Measurements from ENCODE around the gene FAM161A. TPM values are rescaled to one million over a fixed set of nuclear protein-coding genes. Genes with fewer than 3 reads are reported as not detected.

FAM161A gene
- total RNA-seq, 1 experiment from 2014 or later: 7.3 TPM

- Histone ChIP-seq H3K4me2 (ENCODE audit: low read length) (no peak overlapping the region), H3K9ac (ENCODE audit: low read length) (no peak overlapping the region), H3K36me3 (ENCODE audit: control insufficient read depth in 1 of 2, insufficient read depth in 2 of 2, low read length in 2 of 2) (no peaks in the 10 kb centered on the region), H2AFZ (ENCODE audit: low read depth, low read length, poor library complexity, severe bottlenecking) (no peak overlapping the region), H3K27me3 (ENCODE audit: insufficient read depth, low read length) (no peaks in the 10 kb centered on the region), H3K9me2 (ENCODE audit: insufficient read depth) (no peaks in the 10 kb centered on the region), H3K27ac (ENCODE audit: low read depth, low read length) (no peak overlapping the region), H3K9me3 (ENCODE audit: control insufficient read depth in 1 of 2, insufficient read depth in 1 of 2, low read depth in 1 of 2, low read length in 2 of 2) (no peaks in the 10 kb centered on the region), H3K4me3 (replicated peaks in 1 of 2; ENCODE audit: low read depth in 1 of 2, low read length in 2 of 2) (no peak overlapping the region), H3K79me2 (ENCODE audit: insufficient read depth, low read length) (no peaks in the 10 kb centered on the region), H3K4me1 (ENCODE audit: control insufficient read depth in 1 of 2, insufficient read depth in 2 of 2, low read length in 2 of 2) (no peaks in the 10 kb centered on the region), H4K20me1 (ENCODE audit: insufficient read depth) (no peaks in the 10 kb centered on the region)
- BruUV-seq (replicated peaks): no TSS peak
- intact Hi-C loops (cut with micrococcal nuclease): no loop called here
- ChIA-PET CTCF (no interaction called here), RAD21 (ENCODE audit: low non-redundant PET in 1 of 2, low total read pairs in 2 of 2, uncharacterized antibody in 2 of 2, unreplicated experiment in 2 of 2) (no interaction called here), POLR2A (no interaction called here)
- TF ChIP-seq SRF (IDR thresholded peaks at IDR 0.05; ENCODE audit: low read depth) (no peak), ZBTB33 (IDR thresholded peaks at IDR 0.05; ENCODE audit: extremely low read depth, insufficient replicate concordance, low read length) (no peak), POLR2AphosphoS5 (IDR thresholded peaks at IDR 0.05; ENCODE audit: low read depth, low read length) (no peak), EZH2 (IDR thresholded peaks at IDR 0.05) (no peak), POLR2A (IDR thresholded peaks at IDR 0.05; ENCODE audit: borderline replicate concordance, extremely low read depth, insufficient read depth, insufficient read length) (no peak), ZFX (IDR thresholded peaks at IDR 0.05) (no peak), RAD21 (IDR thresholded peaks at IDR 0.05; ENCODE audit: low read depth) (no peak), JUND (IDR thresholded peaks at IDR 0.05) (no peak), MAX (IDR thresholded peaks at IDR 0.05) (no peak), YY1 (IDR thresholded peaks at IDR 0.05; ENCODE audit: extremely low read depth, insufficient replicate concordance, low read depth, low read length) (no peak)
- TF ChIP-seq, protein P1, sequence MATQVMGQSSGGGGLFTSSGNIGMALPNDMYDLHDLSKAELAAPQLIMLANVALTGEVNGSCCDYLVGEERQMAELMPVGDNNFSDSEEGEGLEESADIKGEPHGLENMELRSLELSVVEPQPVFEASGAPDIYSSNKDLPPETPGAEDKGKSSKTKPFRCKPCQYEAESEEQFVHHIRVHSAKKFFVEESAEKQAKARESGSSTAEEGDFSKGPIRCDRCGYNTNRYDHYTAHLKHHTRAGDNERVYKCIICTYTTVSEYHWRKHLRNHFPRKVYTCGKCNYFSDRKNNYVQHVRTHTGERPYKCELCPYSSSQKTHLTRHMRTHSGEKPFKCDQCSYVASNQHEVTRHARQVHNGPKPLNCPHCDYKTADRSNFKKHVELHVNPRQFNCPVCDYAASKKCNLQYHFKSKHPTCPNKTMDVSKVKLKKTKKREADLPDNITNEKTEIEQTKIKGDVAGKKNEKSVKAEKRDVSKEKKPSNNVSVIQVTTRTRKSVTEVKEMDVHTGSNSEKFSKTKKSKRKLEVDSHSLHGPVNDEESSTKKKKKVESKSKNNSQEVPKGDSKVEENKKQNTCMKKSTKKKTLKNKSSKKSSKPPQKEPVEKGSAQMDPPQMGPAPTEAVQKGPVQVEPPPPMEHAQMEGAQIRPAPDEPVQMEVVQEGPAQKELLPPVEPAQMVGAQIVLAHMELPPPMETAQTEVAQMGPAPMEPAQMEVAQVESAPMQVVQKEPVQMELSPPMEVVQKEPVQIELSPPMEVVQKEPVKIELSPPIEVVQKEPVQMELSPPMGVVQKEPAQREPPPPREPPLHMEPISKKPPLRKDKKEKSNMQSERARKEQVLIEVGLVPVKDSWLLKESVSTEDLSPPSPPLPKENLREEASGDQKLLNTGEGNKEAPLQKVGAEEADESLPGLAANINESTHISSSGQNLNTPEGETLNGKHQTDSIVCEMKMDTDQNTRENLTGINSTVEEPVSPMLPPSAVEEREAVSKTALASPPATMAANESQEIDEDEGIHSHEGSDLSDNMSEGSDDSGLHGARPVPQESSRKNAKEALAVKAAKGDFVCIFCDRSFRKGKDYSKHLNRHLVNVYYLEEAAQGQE (IDR thresholded peaks at IDR 0.05; ENCODE audit: low read depth): no peak
- no peak for DNase-seq (ENCODE audit: low read depth, low spot score)
- no peak for ATAC-seq
Observed at GRCh38 chr2:61845320-61845719, 8.5 kb downstream of the FAM161A start.
